Esophagus squamous epithelium (tissue), 4 donors: ENCODE data around the gene PROKR2.

Source experiments
- POLR2A ChIP-seq, 4 donors: fragments of 450-650 bp; IDR thresholded peaks; one replicate each; pipeline ENCODE4 v1.6.1; 2017; ENCODE audit warnings: antibody characterized with exemption in 4 of 4, mild to moderate bottlenecking in 4 of 4, moderate library complexity in 3 of 4
- TF ChIP-seq, protein P1 (sequence below), 6 experiments: fragments of 450-650 bp in 4 of 6; fragments of 200-600 bp in 2 of 6; sonication (generic) in 2 of 6; IDR thresholded peaks; one replicate each; pipeline ENCODE4 v1.5.1; 2016 to 2019; ENCODE audit warnings: antibody characterized with exemption in 6 of 6, mild to moderate bottlenecking in 4 of 6, moderate library complexity in 4 of 6

DNA sequence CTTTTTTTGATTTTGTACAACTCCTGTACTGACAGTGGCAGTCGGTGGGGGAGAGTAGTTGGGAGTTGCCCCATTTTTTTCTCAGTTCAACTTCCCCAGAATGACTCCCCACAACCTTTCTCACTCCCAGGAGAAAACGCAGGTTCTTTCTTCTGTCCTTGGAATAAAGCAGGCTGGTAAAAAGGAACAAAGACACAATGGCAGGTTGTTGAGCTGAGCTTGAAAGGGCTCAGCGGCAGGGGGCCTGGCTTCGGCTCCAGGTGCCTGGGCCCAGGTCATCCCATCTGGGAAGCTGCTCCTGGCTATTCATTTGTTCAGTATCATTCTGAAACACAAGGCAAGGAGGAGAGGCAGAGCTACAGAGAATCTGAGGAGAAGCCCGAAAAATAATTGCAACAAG lies 46.2 kb downstream of the PROKR2 start:
- TF ChIP-seq, protein P1, sequence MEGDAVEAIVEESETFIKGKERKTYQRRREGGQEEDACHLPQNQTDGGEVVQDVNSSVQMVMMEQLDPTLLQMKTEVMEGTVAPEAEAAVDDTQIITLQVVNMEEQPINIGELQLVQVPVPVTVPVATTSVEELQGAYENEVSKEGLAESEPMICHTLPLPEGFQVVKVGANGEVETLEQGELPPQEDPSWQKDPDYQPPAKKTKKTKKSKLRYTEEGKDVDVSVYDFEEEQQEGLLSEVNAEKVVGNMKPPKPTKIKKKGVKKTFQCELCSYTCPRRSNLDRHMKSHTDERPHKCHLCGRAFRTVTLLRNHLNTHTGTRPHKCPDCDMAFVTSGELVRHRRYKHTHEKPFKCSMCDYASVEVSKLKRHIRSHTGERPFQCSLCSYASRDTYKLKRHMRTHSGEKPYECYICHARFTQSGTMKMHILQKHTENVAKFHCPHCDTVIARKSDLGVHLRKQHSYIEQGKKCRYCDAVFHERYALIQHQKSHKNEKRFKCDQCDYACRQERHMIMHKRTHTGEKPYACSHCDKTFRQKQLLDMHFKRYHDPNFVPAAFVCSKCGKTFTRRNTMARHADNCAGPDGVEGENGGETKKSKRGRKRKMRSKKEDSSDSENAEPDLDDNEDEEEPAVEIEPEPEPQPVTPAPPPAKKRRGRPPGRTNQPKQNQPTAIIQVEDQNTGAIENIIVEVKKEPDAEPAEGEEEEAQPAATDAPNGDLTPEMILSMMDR (IDR thresholded peaks at IDR 0.05): no peak
- TF ChIP-seq POLR2A (IDR thresholded peaks at IDR 0.05): no peak
